Right lobe of liver (tissue), 6 donors: Measurements from ENCODE around the gene NRF1. TPM values are rescaled to one million over a fixed set of nuclear protein-coding genes. Genes with fewer than 3 reads are reported as not detected.

Experiments
- ATAC-seq, 4 donors: fragments of 200-7000 bp; cut with Tn5 transposase; one replicate each; pipeline ENCODE4 v1.9.1; 2020; ENCODE audit warnings: mild to moderate bottlenecking in 4 of 4, moderate library complexity in 4 of 4
- DNase-seq, 3 donors: peaks; one replicate each; pipeline ENCODE4 v3.0.0-alpha.2; 2020
- H3K27ac ChIP-seq, 3 donors: fragments of 200-600 bp; one replicate each; pipeline ENCODE4 v1.8.0; 2022
- H3K27me3 ChIP-seq, 2 donors: fragments of 200-600 bp; one replicate each; pipeline ENCODE4 v1.8.0; 2022
- H3K36me3 ChIP-seq, 4 donors: fragments of 200-600 bp; sonication (generic) in 1 of 4; one replicate each; pipeline versions ENCODE4 v1.5.1 to v1.8.0; 2017 to 2022; ENCODE audit warnings: control low read depth in 1 of 4
- H3K4me1 ChIP-seq, 4 donors: fragments of 200-600 bp; sonication (generic) in 1 of 4; one replicate each; pipeline versions ENCODE4 v1.5.1 to v1.8.0; 2017 to 2022; ENCODE audit warnings: control low read depth in 1 of 4
- H3K4me3 ChIP-seq, 3 donors: fragments of 200-600 bp; one replicate each; pipeline ENCODE4 v1.8.0; 2022
- H3K9me3 ChIP-seq, 4 donors: fragments of 200-600 bp; sonication (generic) in 1 of 4; one replicate each; pipeline versions ENCODE4 v1.5.1 to v1.8.0; 2017 to 2022; ENCODE audit warnings: control low read depth in 1 of 4
- POLR2A ChIP-seq: fragments of 450-650 bp; IDR thresholded peaks from one replicate; pipeline ENCODE4 v1.6.1; 2017; ENCODE audit warnings: antibody characterized with exemption, mild to moderate bottlenecking
- WGBS: methylation state at CpG from one replicate; pipeline ENCODE4 v1.1.6; 2018; ENCODE audit warnings: low coverage, low lambda C conversion rate; ENCODE audit not compliant: insufficient coverage; ENCODE audit errors: missing lambda C conversion rate; 5-methylcytosine and 5-hydroxymethylcytosine counted together
- intact Hi-C, 2 donors: fragments of 100-400 bp; cut with DNase I; formaldehyde crosslinking; loops; one replicate each; pipeline versions ENCODE4 v1.11.2 to v1.14.1; 2022
- total RNA-seq, 6 experiments: library from RNA; depleted of rRNA in 2 of 6; stranded (reverse); fragments of >200 nt in 2 of 6; fragmentation: NEBNext Ultra II Directional in 3 of 6; extraction: Animal tissue kit (Norgen Biotek cat#: 25700) in 3 of 6; gene quantifications; one replicate each; pipeline versions ENCODE4 v1.1.0 to v1.2.4, GENCODE V29; 2016 to 2023
- TF ChIP-seq, protein P1 (sequence below), 4 donors: fragments of 200-600 bp in 3 of 4; fragments of 450-650 bp in 1 of 4; IDR thresholded peaks; one replicate each; pipeline versions ENCODE4 v1.5.1 to v1.8.0; 2016 to 2022; ENCODE audit warnings: antibody characterized with exemption in 4 of 4, mild to moderate bottlenecking in 2 of 4
- donor health status: DM: no; HTN: yes; CAD: no.
- donor health status: DM: no; HTN: no; CAD: no.
- donor health status: DM: no; HTN: no; CAD: no.
- donor health status: DM: no; HTN: yes; CAD: no.
- donor health status: DM: no; HTN: yes; CAD: no.

The NRF1 gene
- total RNA-seq, 6 experiments from 2014 or later = 3.9 to 6.8 (median 5.3) TPM

DNA sequence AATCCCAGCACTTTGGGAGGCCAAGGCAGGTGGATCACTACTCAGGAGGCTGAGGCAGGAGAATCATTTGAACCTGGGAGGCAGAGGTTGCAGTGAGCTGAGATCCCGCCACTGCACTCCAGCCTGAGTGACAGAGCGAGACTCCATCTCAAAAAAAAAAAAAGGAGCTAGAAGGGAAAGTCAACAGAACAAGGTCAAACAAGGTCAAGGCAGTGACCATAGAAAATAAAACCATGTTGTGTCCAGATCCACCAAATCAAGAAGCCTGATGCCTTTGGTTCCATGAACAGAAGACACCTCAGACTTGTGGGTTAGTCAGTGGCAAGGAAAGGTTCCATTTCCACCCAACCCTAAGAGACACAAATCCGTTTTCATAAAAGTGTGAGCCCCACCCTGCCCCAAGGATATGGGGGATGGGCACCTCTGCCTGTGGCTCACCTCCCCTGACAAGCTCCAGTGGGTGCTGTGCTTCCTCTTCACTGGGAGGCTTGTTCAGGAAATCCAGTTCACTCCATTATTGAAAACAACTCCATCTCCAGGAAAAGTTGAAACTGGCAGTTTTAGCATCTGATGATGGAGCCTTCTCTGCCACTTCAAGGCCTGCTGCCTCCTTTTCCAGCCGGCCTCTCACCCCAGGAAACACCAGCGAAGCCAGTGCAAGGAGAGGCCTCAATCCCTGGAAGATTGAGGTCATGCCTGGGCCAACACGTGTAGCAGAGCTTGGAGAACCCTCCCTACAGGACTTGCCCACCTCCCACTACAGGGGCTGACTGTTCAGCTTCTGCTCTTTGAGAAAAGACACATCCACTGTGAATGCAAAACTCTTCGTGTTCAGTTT lies 152.9 kb downstream of the NRF1 start:
- H3K36me3 ChIP-seq = no peaks in the 10 kb centered on the region
- no peaks in the 10 kb centered on the region for H3K9me3 ChIP-seq
- DNase-seq (no peak), ATAC-seq (no peak)
- H3K27ac ChIP-seq = no peak overlapping the region
- 81% methylated on average over 3 of the region's 7 CpGs for WGBS
- TF ChIP-seq, protein P1, sequence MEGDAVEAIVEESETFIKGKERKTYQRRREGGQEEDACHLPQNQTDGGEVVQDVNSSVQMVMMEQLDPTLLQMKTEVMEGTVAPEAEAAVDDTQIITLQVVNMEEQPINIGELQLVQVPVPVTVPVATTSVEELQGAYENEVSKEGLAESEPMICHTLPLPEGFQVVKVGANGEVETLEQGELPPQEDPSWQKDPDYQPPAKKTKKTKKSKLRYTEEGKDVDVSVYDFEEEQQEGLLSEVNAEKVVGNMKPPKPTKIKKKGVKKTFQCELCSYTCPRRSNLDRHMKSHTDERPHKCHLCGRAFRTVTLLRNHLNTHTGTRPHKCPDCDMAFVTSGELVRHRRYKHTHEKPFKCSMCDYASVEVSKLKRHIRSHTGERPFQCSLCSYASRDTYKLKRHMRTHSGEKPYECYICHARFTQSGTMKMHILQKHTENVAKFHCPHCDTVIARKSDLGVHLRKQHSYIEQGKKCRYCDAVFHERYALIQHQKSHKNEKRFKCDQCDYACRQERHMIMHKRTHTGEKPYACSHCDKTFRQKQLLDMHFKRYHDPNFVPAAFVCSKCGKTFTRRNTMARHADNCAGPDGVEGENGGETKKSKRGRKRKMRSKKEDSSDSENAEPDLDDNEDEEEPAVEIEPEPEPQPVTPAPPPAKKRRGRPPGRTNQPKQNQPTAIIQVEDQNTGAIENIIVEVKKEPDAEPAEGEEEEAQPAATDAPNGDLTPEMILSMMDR (IDR thresholded peaks at IDR 0.05) = no peak
- no peak for TF ChIP-seq POLR2A
- intact Hi-C loops = no loop called here
- no peaks in the 10 kb centered on the region for H3K27me3 ChIP-seq
- H3K4me3 ChIP-seq = no peak overlapping the region
- H3K4me1 ChIP-seq = no peaks in the 10 kb centered on the region

DNA sequence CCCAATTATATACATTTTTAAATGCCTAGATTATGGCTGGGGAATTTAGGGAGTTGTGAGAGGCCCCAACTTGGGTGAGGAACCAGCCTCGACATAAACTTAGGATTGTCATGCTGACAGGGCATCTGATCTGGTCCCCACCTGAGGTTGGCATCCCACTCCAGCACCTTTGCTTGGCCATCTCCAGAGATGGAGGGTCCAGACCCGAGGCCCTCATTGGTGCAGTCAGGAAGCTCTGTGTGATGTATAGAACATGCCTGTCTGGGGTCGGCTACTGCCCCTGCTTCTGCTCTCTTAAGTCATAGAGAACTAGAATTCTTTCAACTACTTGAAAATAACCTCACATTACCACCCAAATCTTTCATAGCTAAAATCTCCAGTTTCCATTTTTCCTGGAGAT lies 153.8 kb downstream of the NRF1 start:
- no CpG with 5 or more reads among the region's 3 CpGs for WGBS
- Histone ChIP-seq H3K4me1 (no peaks in the 10 kb centered on the region), H3K4me3 (no peak overlapping the region), H3K27ac (no peak overlapping the region), H3K9me3 (no peaks in the 10 kb centered on the region), H3K36me3 (no peaks in the 10 kb centered on the region), H3K27me3 (no peaks in the 10 kb centered on the region)
- intact Hi-C loops = no loop called here
- ATAC-seq = no peak
- no peak for DNase-seq
- no peak for TF ChIP-seq POLR2A
- TF ChIP-seq, protein P1 (IDR thresholded peaks at IDR 0.05) = no peak

DNA sequence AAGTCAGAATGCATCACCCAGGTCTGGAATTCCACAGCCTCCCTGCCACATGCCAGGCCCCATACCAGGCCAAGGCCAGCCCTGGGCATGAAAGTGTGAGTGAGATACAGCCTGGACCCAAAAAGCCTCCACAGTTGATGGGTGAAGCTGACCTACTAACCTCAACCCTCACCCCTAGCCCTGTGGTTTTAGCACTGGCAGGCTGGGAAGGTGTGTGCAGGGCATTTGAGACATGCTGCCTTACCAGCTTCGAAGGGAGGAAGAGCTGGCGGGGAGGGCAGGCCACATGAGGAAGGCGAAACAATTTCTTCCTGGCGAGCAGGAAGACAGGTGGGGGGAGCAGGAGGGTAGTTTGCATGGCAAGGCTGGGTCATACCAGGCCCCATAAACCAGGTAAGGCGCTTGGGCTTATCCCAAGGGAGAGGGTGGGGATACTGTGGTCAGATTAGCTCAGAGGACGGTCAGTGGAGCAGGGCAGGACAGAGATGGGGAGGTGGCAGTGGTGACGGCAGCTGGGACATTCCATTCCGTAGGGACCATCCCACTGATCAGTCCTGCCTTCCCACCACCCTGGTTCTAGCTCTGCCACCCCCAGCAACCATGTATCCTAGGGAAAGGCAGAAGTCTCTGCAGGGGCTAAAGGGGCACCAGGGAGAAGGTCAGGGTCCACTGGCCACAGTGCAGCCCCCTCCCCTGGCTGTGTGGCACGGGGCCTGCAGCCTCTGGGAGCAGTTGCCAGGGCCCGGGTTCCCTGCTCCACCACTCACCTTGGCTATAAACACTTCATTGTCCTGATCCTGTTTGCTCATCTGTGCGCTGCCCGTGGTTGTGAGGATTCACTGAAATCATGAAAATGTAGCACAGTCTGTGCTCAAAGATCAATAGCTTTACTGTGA lies 155.8 kb downstream of the NRF1 start:
- no peak for DNase-seq
- intact Hi-C loops = no loop called here
- TF ChIP-seq POLR2A = no peak
- TF ChIP-seq, protein P1 (IDR thresholded peaks at IDR 0.05) = no peak

DNA sequence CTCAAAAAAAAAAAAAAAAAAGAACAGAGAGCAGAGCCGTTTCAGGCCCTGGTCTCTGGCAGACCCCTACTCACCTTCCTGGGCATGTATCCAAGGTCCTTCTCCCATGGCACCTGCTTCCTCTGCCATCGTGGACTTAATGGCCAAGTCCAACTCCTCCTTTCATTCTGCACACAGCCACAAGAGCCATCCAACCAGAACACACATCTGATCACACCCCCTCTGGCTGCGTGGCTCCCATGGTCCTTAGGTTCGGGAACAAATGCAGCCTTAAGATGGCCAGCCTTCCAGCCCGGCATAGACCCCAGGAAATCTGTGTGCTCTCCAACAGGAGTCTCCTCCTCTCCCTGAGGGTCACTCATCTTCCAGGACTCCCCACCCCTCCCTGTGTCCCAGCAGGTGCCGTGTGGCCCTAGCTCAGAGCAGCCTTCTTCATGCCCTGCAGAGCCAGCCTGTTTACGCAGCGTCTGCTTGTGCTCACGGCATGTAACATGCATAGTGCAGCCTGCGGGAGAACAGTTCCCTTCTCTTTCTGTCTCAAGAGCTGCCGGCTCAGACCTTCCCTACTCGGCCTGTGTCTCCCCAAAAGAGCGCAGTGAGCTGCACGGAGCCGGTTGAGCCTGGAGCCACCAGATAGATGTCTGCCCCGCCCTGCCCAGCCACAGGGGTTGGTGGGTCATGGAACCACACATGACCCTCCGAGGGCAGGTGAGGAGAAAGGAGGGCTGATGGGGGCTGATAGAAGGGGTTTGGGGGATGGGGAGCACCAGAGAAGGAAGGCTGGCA lies 157.3 kb downstream of the NRF1 start:
- 78% methylated on average over 8 of the region's 17 CpGs for WGBS
- TF ChIP-seq, protein P1 (IDR thresholded peaks at IDR 0.05) = no peak
- no peak for TF ChIP-seq POLR2A
- intact Hi-C loops = no loop called here
- H3K27me3 ChIP-seq = no peaks in the 10 kb centered on the region
- no peaks in the 10 kb centered on the region for H3K36me3 ChIP-seq
- no peak for DNase-seq
- H3K4me3 ChIP-seq = no peak overlapping the region
- H3K9me3 ChIP-seq = no peaks in the 10 kb centered on the region
- no peak for ATAC-seq
- H3K4me1 ChIP-seq = no peaks in the 10 kb centered on the region
- no peak overlapping the region for H3K27ac ChIP-seq

More for the DNA sequence above, 155.8 kb downstream of the NRF1 start:
- Histone ChIP-seq H3K4me1 (no peaks in the 10 kb centered on the region), H3K36me3 (no peaks in the 10 kb centered on the region), H3K27ac (no peak overlapping the region), H3K4me3 (no peak overlapping the region), H3K9me3 (no peaks in the 10 kb centered on the region), H3K27me3 (no peaks in the 10 kb centered on the region)
- ATAC-seq = no peak
- 93% methylated on average over 5 of the region's 12 CpGs for WGBS
